T-helper 2 cell treated with Interferon-gamma antibody and Interleukin-4, amounts not matched to agents 100 ng/mL and 5 ng/mL, for 36 hours (primary cell): ENCODE results near the gene OAT. TPM values are rescaled to one million over a fixed set of nuclear protein-coding genes. Genes with fewer than 3 reads are reported as not detected.

Experiments
- intact Hi-C: fragments of 100-400 bp; cut with micrococcal nuclease; formaldehyde crosslinking; loops from one replicate; pipeline ENCODE4 v1.15.1; 2023
- total RNA-seq: library from RNA; stranded (reverse); gene quantifications from 2 replicates; pipeline ENCODE4 v1.2.3, GENCODE V29; 2022

OAT gene
- total RNA-seq, 1 donor from 2014 or later: 31.2 TPM

DNA sequence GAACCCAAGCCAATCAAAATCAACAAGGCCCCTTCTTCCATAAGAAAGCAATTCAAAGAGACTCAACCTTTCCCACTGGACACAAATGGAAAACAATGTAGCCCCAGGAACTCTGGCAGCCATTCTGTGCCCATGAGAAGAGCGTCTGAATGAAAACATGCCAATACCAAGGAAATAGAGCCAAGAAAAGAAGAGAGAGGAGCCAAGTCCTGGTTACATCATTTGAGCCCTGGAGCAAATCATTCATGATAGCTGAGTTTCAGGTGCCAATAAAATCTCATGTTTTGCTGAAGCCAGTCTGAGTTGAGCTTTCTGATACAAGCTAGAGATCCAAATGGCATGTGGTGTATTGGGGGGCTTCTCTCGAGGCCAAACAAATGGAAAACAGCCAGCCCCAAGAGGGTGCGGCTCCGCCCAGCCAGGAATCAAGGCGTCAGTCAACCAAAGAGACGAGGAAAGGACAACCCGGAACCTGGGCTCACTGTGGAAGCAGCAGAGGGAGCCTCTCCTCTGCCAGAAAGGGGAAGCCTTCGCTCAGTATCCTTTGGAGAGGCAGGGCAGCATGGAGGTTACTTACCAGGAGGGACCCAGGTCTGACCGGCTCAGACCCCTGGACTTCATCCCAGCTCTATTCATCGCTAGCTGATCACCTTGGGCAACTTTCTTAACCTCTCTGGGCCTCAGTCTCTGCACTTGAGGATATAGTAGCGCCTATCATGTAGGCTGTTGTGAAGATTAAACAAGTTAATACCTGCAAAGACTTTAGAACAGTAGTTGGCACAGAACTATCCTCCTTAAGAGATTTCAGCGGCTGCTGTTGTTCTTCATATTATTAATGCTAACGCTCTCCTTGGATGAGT is 61.8 kb downstream of the OAT start:
- intact Hi-C loops: no loop called here

DNA sequence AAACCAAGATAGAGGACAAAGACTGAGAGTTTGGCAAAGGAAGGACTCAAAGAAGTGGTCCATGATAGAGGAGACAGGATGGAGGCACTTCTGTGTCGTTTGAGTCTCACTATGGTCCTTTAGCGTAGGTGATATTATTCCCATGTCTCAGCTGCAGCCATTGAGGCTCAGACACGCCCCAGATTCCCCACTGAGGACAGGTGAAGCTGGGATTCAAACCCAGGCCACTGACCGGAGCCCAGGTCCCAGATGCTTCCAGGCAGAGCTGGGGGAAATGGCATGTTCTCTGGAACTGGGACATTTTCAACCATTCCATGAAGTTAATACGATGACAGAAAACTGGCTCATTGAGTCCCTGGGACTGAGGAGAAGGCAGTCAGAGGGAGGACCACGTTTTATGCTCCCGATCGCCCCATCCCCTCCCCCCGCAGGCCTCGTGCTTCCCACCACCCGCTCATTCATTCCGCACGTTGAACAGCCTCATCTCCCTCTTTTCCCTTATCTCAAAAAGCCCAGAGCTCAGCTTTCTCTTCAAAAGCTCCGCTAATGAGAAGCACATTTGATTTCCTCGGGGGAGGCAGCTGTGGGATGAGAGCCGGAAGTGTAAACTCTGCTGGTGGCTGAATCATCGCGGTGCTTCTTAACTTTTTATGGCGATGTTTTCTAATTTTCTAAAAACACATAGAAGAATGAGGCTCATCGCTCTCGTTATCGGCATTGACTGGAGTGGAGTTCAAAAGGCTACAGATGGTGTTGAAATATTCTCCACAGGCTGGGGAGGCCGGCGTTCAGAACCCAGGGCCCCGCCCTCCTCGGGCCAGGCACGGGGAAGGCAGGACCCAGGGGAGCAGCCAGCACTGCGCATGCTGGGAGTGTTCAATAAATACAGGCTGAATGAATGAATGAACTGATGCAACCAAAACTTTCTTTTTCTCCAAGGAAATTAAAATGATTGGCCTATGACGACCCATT is 64.0 kb downstream of the OAT start:
- intact Hi-C loops: no loop called here

DNA sequence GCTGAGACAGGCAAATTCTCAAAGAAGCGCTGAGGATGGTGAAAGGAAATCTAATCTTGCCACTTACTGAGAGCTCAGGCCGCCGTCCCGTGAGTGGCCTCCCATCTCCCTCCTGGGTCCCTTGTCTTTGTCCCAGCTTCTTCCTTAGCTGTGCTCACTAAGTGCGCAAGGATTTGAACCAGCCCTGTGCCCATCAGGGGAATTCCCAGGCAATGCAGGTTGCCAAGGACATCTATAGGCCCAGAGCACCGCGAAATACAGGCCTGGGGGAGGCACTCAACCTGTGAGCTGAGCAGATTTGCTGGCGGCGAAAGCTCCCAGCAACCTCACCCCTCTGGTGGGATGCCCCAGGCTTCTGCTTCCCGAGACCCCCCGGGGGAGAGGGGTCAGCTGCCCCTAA is 64.8 kb downstream of the OAT start:
- intact Hi-C loops: no loop called here

DNA sequence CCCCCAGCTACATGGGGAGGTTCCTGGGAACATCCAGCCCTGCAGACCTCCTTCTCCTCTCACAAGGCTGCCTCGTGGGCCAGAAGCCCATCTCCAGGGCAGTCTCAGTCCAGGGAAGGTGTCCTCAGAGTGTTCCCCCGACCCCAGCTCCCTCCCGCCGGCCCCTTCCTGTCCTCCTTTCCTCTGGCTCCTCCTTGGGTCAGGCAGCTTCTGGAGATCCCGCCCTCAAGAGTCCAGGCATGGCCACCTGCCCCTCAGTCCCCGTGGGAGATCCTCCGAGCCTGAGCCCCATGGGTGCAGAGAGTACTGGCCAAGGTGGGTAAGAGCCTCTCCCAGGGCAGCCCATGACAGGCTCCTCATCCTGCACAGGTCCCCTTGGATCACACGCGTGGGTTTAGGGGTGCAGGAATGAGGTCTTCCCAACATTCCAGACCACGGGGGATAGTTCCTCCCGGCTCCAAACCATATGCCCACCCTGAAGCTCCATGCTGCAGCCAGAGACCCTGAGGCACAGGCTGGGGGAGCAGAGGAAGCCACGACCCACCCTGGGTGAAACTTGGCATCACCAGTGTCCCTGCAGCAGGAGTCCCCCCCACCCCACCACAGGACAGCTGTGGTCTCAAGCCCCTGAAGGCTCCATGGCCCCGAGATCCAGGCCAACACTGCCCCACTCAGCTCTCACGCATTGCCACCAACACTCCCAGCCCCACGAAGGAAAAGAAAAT is 65.5 kb downstream of the OAT start:
- intact Hi-C loops: no loop called here

DNA sequence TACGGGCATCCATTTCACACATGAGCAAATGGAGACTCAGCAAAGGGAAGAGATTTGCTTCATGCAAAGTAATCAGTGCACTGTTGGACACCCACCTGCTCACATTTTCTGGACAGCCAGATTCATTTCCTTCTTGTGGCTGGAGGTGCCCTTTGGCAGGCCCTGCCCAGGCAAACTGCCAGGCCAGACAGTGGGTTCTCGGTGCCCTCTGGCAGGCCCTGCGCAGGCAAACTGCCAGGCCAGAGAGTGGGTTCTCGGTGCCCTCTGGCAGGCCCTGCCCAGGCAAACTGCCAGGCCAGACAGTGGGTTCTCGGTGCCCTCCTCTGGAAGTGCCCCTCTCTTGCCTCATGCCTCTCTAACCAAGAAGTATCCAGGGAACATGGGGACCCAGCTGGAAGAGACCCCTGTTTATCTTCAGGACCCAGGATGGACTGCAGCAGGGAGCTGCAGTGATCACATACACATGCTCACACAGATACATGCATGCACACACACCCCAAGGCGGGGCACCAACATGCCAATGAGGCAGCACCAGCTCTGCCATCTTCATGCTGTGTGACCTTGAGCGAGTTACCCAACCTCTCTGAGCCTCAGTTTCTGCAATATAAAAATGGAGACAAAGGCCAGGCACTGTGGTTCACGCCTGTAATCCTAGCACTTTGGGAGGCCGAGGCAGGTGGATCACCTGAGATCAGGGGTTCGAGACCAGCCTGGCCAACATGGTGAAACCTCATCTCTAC is 67.1 kb downstream of the OAT start:
- intact Hi-C loops: no loop called here

DNA sequence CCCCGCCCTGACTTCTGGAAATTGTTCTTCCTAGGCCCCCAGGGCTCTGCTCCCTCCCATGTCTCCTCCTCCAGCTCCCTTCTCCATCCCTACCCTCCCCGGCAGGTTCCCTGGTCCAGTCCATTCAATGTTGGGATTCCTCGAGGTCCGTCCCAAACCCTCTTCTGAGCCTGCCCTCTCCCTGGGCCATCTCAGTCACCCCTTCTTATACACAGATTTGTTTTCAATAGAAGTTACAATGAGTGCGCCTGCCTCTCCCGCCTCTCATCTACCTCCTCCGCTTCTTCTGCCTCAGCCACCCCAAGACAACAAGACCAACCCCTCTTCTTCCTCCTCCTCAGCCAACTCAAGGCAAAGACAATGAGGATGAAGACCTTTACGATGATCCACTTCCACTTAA is 67.9 kb downstream of the OAT start:
- intact Hi-C loops: no loop called here

DNA sequence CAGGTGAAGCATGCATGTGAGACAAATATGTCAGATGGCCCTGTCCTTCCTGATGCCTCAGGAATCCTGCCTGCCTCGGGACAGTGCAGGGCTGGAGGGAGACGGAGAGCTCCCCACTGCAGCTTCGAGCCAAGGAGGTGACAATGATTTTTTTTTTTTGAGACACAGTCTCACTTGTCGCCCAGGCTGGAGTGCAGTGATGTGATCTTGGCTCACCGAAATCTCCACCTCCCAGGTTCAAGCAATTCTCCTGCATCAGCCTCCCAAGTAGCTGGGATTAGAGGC is 68.8 kb downstream of the OAT start:
- intact Hi-C loops: no loop called here

DNA sequence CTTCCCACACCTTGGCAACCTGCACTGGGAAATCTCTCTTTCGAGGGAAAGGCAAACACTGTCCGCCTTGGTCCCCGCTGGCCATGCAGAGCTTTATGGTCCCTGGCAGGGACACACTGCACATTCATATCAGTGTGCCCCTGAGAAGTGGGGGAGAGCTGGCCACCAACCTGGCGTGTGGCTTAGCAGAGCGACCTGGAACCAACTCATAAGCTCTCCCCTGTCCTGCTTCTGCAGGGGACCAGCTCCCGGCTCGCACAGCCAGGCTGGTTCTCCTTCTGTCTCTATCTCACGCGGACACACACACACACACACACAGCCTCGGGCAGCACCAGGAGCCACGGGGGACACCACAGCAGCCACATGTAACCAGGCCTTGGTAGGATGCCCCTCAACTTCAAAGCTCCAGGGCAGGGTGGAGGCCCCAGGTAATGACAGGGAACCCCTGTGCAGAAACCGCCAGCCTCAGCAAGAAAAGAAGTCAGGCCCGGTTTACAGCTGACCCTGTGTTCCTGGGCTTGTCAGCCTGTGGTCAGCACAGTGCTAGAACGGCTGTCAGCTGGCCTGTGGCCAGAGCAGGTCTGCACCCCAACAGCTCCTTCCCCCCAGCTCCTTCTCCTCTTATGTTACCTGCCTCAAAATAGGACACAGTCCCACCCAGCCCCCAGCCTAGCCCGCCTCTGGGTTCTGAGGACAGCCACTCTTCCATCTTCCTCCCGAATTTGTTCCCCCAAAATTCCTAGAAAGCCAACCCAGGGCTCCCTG is 69.3 kb downstream of the OAT start:
- intact Hi-C loops: no loop called here

DNA sequence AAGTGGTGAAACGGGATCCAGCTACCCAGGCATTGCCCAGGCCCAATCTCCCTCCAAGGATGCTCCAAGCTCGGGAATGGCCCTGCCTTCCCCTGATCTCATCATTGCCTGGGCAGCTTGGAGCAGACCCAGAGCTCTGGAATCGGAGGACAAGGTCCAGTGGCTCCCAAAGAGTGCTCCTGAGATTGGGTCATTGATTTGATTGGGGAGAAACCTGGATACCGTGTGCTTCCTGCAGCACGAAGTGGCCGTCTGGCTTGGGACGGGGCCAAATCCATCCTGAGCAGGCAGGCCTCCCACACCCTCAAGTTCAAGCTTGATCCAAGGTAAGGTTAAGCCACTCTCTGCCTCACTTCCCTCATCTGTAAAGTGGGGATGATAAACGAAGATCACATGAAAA is 69.9 kb downstream of the OAT start:
- intact Hi-C loops: no loop called here

DNA sequence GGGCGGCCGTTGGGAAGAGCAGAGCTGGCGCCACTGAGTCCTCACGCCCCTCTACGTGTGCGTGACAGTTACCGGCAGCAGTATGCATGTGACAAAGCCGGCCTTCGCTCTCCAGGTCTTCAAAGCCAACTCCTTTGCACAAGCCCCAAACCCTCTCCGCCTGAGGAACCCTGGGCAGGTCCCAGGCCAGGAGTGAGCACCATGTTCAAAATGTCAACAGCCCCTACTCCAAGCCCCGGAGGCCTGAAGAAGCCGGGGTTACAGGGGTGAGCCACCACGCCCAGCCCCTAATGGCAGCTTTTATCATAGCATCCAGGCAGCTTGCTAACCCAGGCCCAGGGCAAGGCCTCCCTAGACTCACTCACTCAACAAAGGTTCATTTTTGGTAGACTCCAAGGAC is 70.8 kb downstream of the OAT start:
- intact Hi-C loops: no loop called here

Other genes with a start within 250 kb of the OAT start
- gene NKX1-2, start 31.1 kb upstream of the OAT start, total RNA-seq: not detected in 2 replicates
- 18.0 and 19.7 TPM in 2 replicates for gene LHPP, start 42.9 kb upstream of the OAT start, total RNA-seq